ENCODE measurements around the gene SCAPER.
"Not testable (repeated sequence)": the region's sequence is repeated elsewhere in the genome, so short reads cannot be mapped to it uniquely, and the experiment has no call there.

Gene SCAPER

DNA sequence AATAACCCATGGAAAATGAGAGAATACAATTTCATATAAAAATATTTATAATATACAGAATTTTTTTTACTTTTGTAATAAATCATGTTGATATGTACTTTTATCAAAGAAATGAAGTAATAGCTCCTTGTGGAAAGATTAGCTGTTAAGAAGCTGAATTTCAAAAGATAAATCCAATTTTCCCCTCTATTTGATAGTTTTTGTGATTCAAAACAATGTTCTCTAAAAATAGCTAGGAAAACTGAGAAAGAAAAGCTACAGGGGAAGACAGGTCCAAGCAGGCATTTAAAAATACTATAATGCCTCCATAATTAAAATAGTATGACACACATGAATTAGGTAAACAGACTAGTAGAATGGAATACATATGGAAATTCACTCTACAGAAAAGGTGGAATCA is 44.9 kb downstream of the SCAPER start:
- H3K4me3 ChIP-seq (ENCODE audit: low read depth, low read length), result no peak overlapping the region
- no peak for DNase-seq (ENCODE audit: low read depth, low spot score)
- ChIA-PET POLR2A (no interaction called here), CTCF (interaction anchor here (0.8 to 3.5 kb wide), 7 partner anchors 12 to 683 kb away, joined by 3 to 15 read pairs (median 3); no protein-coding TSS in a partner anchor)
- TF ChIP-seq, protein P1, sequence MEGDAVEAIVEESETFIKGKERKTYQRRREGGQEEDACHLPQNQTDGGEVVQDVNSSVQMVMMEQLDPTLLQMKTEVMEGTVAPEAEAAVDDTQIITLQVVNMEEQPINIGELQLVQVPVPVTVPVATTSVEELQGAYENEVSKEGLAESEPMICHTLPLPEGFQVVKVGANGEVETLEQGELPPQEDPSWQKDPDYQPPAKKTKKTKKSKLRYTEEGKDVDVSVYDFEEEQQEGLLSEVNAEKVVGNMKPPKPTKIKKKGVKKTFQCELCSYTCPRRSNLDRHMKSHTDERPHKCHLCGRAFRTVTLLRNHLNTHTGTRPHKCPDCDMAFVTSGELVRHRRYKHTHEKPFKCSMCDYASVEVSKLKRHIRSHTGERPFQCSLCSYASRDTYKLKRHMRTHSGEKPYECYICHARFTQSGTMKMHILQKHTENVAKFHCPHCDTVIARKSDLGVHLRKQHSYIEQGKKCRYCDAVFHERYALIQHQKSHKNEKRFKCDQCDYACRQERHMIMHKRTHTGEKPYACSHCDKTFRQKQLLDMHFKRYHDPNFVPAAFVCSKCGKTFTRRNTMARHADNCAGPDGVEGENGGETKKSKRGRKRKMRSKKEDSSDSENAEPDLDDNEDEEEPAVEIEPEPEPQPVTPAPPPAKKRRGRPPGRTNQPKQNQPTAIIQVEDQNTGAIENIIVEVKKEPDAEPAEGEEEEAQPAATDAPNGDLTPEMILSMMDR (IDR thresholded peaks at IDR 0.05; ENCODE audit: insufficient read depth, low read length, missing control alignments), result no peak

DNA sequence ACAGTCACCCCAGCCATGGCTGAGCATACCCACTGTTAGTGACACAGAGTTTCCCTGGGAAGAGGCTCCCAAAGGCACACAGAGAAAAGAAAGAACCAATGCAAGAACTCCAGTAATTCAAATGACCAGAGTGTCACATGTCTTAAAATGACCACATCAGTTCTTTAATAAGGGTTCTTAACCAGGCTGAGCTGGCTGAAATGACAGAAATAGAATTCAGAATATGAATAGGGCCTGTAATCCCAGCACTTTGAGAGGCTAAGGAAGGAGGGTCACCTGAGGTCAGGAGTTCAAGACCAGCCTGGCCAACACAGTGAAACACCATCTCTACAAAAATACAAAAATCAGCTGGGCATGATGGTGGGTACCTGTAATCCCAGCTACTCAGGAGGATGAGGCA is 54.8 kb downstream of the SCAPER start:
- H3K4me3 ChIP-seq (ENCODE audit: low read depth, low read length); DNase-seq (ENCODE audit: low read depth, low spot score); POLR2A ChIA-PET: not testable (repeated sequence)
- CTCF ChIA-PET, result interaction anchor here (1.0 kb wide), 1 partner anchor 9 kb away, joined by 5 read pairs; no protein-coding TSS in a partner anchor

DNA sequence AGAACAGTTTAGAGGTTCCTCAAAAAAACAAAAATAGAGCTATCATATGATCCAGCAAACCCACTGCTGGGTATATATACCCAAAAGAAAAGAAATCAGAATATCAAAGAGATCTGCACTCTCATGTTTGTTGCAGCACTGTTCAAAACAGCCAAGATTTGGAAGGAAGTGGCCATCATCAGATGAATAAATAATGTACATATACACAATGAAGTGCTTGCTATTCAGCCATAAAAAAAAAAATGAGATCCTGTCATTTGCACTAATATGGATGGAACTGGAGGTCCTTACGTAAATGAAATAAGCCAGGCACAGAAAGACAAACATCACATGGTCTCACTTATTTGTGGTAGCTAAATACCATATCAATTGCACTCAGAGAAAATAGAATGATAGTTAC is 58.4 kb downstream of the SCAPER start:
- H3K4me3 ChIP-seq (ENCODE audit: low read depth, low read length), result no peak overlapping the region
- no peak for DNase-seq (ENCODE audit: low read depth, low spot score)
- ChIA-PET POLR2A (no interaction called here), CTCF (interaction anchor here (0.7 kb wide), 1 partner anchor 631 kb away, joined by 3 read pairs; no protein-coding TSS in a partner anchor)
- TF ChIP-seq, protein P1 (IDR thresholded peaks at IDR 0.05; ENCODE audit: insufficient read depth, low read length, missing control alignments), result no peak

DNA sequence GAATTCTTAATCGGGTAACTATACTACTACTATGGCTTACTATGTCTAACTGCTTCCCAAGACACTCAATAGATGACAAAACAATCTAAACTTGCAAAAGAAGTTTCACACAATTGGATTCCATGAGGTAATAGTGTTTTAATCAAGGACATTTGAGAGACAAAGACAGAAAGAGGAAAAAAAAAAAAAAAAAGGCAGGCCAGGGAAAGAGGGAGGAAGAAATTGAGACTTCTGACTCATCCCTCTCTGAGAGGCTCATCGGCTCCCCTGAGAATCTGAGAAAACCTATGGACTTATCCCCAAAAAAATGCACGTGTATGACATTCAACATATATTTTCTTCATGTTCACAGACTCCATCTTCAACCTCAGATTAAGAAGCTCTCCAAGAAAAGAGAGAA is 61.0 kb downstream of the SCAPER start:
- ChIA-PET CTCF (interaction anchor here (1.0 kb wide), 2 partner anchors 653 to 694 kb away, joined by 3 to 4 read pairs; no protein-coding TSS in a partner anchor), POLR2A (no interaction called here)
- no peak for DNase-seq (ENCODE audit: low read depth, low spot score)
- no peak overlapping the region for H3K4me3 ChIP-seq (ENCODE audit: low read depth, low read length)
- TF ChIP-seq, protein P1 (IDR thresholded peaks at IDR 0.05; ENCODE audit: insufficient read depth, low read length, missing control alignments), result no peak

DNA sequence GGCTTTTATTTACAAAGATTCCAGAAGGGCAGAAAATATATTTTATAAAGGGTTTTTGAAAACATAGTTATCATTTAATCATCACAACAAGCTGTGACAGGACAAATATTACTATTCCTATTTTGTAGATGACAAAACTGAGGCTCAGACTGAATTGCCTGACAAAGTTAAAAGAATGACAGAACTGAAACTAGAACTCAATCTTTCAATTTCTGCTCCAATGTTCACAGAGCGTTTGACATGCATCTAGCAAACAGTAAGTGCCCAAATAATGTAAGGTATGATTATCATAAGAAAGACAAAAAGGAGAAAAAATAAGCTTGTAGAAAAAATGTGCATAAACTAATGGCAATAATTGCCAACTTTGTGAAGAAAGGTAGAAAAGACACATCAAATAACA is 61.9 kb downstream of the SCAPER start:
- no peak overlapping the region for H3K4me3 ChIP-seq (ENCODE audit: low read depth, low read length)
- no peak for DNase-seq (ENCODE audit: low read depth, low spot score)
- ChIA-PET CTCF (interaction anchor here (0.9 to 1.1 kb wide), 3 partner anchors 10 to 656 kb away, joined by 3 to 5 read pairs (median 4); no protein-coding TSS in a partner anchor), POLR2A (no interaction called here)
- TF ChIP-seq, protein P1 (IDR thresholded peaks at IDR 0.05; ENCODE audit: insufficient read depth, low read length, missing control alignments), result no peak

DNA sequence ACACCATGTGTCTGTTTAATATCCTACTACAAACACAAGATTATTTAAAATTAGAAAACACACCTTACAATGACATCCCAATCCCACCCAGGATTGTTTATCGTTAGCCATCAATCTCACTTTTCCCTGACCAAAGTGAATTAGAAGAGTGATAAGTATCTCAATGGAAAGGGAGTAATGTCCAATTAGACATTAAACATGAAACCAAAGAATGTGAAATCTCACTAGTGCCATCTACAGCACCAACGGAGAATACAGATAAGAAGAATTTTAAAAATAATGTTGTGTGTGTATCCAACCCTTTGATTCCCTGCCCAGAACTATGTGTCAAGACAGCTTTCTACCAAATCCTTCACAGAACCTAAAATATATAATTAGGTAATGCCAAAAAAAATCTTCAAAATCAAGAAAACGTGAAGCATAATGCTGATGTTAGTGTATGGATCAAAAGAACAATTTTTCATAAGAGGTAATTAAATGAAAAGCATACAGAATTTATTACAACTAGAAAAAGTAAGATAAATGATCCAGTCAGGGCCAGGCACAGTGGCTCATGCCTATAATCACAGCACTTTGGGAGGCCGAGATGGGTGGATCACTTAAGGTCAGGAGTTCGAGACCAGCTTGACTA is 64.2 kb downstream of the SCAPER start:
- CTCF ChIA-PET, result interaction anchor here (0.6 to 1.9 kb wide), 10 partner anchors 8 to 605 kb away, joined by 3 to 5 read pairs (median 4); no protein-coding TSS in a partner anchor
- POLR2A ChIA-PET, result no interaction called here
- DNase-seq (ENCODE audit: low read depth, low spot score), result no peak
- no peak overlapping the region for H3K4me3 ChIP-seq (ENCODE audit: low read depth, low read length)
- TF ChIP-seq, protein P1 (IDR thresholded peaks at IDR 0.05; ENCODE audit: insufficient read depth, low read length, missing control alignments), result peak; percentile 44

DNA sequence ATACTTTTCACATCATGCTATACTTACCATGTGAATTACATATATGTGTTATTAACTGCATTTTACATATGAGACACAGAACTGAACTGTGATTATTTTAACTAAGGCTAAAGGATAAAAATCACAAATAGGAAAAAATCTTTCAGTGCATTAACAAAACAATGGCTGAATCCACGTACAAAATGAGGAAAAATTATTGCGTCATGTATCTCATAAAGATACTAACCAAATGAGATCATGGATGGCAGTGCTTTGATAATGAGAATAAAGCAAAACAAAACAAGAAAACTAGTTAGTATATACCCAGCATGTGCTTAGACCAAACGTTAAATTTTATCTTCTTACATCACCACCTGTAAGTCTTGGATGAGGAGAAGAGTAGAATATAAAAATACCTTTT is 66.0 kb downstream of the SCAPER start:
- DNase-seq (ENCODE audit: low read depth, low spot score), result no peak
- CTCF ChIA-PET, result interaction anchor here (1.8 kb wide), 1 partner anchor 21 kb away, joined by 4 read pairs; no protein-coding TSS in a partner anchor
- H3K4me3 ChIP-seq (ENCODE audit: low read depth, low read length), result no peak overlapping the region
- TF ChIP-seq, protein P1 (IDR thresholded peaks at IDR 0.05; ENCODE audit: insufficient read depth, low read length, missing control alignments), result no peak
- POLR2A ChIA-PET, result no interaction called here
